ENCODE measurements around the gene TRDN.

The TRDN gene, protein sequence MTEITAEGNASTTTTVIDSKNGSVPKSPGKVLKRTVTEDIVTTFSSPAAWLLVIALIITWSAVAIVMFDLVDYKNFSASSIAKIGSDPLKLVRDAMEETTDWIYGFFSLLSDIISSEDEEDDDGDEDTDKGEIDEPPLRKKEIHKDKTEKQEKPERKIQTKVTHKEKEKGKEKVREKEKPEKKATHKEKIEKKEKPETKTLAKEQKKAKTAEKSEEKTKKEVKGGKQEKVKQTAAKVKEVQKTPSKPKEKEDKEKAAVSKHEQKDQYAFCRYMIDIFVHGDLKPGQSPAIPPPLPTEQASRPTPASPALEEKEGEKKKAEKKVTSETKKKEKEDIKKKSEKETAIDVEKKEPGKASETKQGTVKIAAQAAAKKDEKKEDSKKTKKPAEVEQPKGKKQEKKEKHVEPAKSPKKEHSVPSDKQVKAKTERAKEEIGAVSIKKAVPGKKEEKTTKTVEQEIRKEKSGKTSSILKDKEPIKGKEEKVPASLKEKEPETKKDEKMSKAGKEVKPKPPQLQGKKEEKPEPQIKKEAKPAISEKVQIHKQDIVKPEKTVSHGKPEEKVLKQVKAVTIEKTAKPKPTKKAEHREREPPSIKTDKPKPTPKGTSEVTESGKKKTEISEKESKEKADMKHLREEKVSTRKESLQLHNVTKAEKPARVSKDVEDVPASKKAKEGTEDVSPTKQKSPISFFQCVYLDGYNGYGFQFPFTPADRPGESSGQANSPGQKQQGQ

GRCh38 chr6:123636782-123637181 is at the start of gene TRDN:
TSS of gene TRDN (minus strand) at chr6:123636950. CDS start at chr6:123636775, 175 bp downstream.
- DNase-seq = no peak

GRCh38 chr6:123681957-123682462 is 45.3 kb upstream of the TRDN start:
- DNase-seq = no peak

GRCh38 chr6:123677897-123678296 is 41.1 kb upstream of the TRDN start:
- no peak for DNase-seq

DNA sequence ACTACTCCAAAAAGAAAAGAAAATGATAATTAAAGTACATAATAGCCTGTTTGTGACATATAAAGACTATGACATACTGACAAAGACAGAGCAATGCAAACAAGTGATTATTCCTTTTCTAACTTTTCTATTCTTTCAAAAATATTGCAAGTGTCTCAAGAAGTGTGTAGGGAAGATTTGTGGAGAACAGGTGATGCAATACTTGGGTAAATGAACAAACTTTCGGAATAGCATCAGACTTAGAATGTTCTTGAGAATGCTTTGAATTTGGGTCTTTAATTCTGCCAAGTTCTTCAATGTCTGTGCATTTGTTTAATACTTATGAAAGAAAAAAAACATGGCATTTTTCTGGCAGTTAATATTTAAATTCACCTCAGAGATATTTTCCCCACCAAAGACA is 40.0 kb upstream of the TRDN start:
- no peak for DNase-seq

DNA sequence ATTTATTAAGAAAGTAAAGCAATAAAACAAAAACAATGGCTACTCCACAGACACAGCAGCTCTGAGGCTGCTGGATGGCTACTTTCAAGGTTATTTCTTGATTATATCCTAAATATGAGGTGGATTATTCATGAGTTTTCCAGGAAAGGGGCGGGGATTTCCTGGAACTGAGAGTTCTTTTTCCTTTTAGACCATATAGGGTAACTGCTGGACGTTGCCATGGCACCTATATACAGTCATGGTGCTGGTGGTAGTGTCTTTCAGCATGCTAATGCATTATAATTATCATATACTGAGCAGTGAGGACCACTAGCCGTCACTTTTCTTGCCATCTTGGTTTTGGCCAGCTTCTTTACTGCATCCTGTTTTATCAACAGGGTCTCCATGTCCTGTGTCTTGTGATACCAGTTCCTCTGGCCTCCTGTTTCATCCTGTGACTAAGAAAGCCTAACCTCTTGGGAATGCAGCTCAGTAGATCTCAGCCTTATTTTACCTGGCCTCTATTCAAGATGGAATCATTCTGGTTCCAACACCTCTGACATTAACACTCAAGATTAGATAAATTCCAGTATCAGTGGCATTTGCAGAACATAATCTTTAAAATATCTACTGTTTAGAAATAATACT is 32.3 kb upstream of the TRDN start:
- no peak for DNase-seq

- no peak for DNase-seq
These were observed 31.3 kb upstream of the TRDN start for GRCh38 chr6:123668063-123668462.

DNA sequence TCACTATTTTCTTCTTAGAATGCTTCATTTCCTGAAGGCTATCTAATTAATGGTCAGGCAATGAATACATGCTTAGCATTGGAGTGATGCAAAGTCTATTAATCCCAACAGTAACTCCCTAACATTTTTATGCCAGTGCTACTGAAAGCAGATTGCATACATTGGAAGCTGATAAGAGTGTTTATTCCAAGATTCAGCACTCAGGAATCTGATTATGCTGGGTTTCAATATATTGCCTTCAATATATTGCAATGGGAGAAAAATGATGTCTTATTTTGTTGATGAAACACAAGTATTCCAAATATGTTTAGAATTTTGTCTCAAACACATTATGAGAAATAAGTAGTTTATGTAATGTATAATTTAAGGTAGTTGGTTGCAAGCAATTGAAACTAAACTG is 26.7 kb upstream of the TRDN start:
- DNase-seq = no peak

DNA sequence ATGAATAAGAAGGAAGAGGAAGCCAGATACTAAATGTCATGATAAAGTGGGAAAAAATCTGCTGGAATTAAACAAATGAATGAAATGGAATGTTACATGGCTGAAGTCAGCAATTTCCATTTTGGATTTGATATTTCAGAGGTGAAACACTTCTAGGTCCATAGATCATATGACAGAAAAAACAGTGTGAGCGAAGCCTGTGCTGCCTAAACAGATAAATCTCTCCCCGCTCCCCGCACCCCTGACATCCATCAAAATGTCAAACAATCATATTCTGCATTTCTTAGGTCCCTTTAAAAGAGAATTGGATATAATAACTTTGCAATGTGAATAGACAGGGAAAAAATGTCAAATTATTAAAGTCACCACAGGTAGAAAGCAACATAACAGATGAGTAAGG is 26.0 kb upstream of the TRDN start:
- no peak for DNase-seq

GRCh38 chr6:123661105-123661891 is 24.5 kb upstream of the TRDN start:
- no peak for DNase-seq

- no peak for DNase-seq
These were observed 23.4 kb upstream of the TRDN start for GRCh38 chr6:123659960-123660748.

GRCh38 chr6:123658848-123659247 is 22.1 kb upstream of the TRDN start:
- DNase-seq = no peak

DNA sequence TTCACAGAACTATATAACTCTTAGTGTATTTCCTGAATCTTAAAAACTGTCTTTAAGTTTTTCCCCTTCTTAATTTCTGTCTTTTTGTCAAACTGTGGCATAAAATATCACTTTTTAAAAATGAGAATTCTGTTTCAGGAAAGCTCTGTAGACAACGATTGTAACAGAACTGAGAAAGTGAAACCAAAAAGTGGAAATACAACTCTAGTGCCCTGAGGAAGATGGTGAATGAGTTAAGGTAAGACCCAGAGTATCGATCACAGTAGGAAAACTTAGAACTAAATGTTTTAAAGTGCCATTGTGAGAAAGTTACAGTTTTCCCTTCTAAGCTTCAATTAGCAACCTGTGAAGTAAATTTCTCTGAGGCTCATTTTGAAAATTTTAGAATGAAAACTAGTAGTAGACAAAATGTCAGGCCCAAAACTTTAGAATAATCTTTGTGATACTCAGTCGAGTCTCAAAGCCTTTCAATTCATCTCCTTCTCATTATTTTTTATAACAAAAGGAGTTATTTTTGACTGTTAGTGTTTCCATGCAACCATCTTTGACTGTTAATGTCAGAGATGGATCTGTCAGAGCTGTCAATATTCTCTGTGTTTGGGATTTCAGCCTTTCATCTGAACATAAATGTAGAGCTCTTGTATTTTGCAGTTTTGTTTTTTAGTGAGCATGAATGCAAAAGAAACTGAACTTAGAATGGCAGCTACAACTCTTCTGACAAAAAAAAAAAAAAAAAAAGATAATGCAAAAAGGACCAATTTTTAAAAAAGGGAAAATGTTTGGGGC is 19.0 kb upstream of the TRDN start:
- DNase-seq = no peak

DNA sequence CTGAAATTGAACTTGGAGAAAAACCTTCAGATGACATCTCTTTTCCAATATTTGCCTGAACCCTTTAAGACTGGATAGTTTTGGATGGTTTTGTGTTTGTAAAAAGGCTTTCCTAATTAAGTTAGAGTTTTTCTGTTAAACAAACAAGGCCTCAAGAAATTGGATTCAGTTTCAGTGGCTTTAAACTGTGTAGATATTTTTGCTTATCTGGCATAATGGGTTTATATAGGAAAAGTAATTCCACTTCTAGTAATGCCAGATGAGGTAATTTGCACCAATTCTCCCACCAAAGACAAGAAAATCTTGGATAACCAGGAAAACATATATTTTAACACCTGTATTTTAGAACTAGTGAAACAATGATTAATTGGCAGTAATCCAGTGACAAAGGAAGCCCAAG is 12.0 kb upstream of the TRDN start:
- no peak for DNase-seq

DNA sequence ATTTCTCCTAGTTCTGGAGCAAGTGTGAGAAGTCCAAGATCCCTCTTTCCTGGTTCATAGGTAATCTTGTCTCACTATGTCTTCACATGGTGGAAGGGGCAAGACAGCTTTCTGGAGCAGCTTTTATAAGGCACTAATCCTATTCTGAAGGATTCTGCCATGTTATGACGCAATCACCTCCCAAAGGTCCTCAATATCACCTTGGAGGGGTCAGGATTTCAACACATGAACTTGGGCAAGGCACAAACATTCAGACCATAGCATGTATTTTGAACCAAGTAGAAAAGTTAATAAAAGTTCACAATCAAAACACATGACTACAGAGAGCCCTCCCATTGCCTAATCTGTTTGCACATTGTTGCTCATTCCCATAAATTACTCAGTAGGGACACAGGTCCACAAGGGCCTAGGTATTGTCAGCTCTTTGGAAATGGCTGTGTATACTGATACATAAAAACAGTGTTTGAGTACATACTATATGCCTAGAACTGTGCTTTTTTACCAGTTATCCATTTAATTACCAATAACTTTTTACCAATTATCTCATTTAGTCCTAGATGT is 11.3 kb upstream of the TRDN start:
- DNase-seq = no peak

DNA sequence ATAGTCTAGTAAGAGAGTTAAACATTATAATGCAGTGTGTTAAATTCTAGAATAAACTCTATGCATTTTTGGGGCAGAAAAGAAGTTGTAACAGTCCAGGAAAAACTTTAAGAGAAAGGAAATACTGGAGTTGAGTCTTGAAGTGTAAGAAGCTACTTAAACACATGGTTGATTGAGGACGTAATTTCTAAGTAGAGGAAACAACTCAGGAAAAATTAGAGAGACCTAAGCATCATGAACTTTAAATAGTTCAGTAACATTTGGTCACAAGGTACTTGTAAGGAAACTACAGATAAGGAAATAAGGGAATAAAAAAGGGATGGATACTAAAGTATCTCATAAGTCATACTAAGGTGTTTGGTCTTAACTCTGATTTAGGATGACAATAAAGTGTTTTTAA is 4.7 kb upstream of the TRDN start:
- DNase-seq = no peak

- DNase-seq = no peak
These were observed 3.9 kb upstream of the TRDN start for GRCh38 chr6:123640567-123641187.

DNA sequence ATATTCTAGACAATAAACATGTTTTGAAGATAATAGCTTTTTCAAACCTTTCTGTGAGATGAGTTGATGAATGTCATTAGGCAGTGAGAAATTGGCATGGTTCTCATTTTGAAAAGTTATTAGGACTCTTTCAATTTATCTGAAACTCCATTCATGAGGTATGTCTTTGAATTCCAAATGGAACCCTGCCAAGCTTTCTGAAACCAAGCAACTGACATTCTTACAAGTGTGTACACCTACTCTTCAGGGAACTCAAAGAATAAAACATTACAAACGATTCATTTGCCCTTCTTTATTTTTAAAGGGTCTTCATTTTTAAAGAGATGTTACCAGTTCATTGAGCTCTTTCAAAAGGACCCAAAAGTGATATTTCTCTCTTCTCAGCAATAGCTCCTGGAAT is 2.1 kb upstream of the TRDN start:
- no peak for DNase-seq

DNA sequence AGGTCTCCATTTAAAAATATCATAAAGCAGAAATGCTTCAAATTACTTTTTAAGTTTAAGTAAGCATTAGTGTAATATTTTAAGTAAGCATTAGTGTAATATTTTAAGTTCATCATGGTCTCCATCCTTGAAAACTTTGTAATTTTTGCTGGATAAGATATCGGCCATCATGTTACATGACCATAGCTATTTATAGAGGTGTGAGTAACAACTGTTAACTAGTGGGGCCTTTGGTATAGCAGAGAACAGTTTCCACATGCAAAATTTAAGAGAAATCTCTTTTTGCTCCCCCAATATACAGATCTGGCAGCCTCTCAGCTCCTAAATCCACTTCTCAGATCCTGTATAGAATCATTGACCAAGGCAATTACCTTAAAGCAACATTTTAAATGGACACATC is 468 bp downstream of the TRDN start:
- no peak for DNase-seq

DNA sequence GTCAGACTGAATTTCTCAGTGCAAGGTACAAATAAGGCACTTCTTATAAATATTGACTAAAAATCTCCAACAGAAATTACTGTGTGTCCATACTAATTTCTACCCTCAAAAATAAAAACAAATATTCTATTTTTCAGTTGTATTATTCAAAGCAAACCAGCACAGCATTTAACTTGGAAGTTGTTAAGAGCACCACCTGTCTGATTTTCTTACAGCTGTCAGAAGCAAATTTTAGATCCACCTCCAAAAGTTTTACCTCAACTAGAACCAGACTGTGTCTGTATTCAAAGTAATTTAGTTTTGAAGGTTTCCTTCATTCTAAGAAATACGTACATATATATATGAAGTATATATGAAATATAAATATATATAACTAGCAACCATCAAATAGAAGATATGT is 1.2 kb downstream of the TRDN start:
- DNase-seq = no peak

- DNase-seq = no peak
These were observed 1.6 kb downstream of the TRDN start for GRCh38 chr6:123635144-123635543.

Measured in stimulated activated naive CD4-positive, alpha-beta T cell treated with Interleukin-2 at 50 U/mL for 16 hours (primary cell).